Hepatocyte (in vitro differentiated cells): Measurements from ENCODE around the gene PSMD5. TPM values are rescaled to one million over a fixed set of nuclear protein-coding genes. Genes with fewer than 3 reads are reported as not detected.

ENCODE experiments used
- DNase-seq: peaks from one replicate; pipeline ENCODE4 v3.0.0-alpha.2; 2016; ENCODE audit warnings: low spot score
- H2AFZ ChIP-seq: fragments of 200-600 bp; sonication (generic); 2 replicates; pipeline ENCODE4 v1.6.0; 2016; ENCODE audit warnings: antibody characterized with exemption, mild to moderate bottlenecking
- H3K27ac ChIP-seq: fragments of 200-600 bp; sonication (generic); 2 replicates; pipeline ENCODE4 v1.5.1; 2016; ENCODE audit warnings: mild to moderate bottlenecking
- H3K27me3 ChIP-seq: fragments of 200-600 bp; sonication (generic); 2 replicates; pipeline ENCODE4 v1.6.1; 2016
- H3K36me3 ChIP-seq: fragments of 200-600 bp; sonication (generic); replicated peaks from 2 replicates; pipeline ENCODE4 v1.5.1; 2016; ENCODE audit warnings: low read depth; ENCODE audit not compliant: insufficient read depth
- H3K4me1 ChIP-seq: fragments of 200-600 bp; sonication (generic); 2 replicates; pipeline ENCODE4 v1.5.1; 2016; ENCODE audit warnings: mild to moderate bottlenecking, moderate library complexity; ENCODE audit not compliant: insufficient read depth
- H3K4me2 ChIP-seq: fragments of 200-600 bp; sonication (generic); 2 replicates; pipeline ENCODE4 v1.6.0; 2016
- H3K4me3 ChIP-seq: fragments of 200-600 bp; sonication (generic); 2 replicates; pipeline ENCODE4 v1.5.1; 2016; ENCODE audit warnings: mild to moderate bottlenecking
- H3K79me2 ChIP-seq: fragments of 200-600 bp; sonication (generic); 2 replicates; pipeline ENCODE4 v1.6.0; 2017; ENCODE audit warnings: mild to moderate bottlenecking
- H3K9me2 ChIP-seq: fragments of 200-600 bp; sonication (generic); replicated peaks from 2 replicates; pipeline ENCODE4 v1.6.0; 2017; ENCODE audit warnings: mild to moderate bottlenecking; ENCODE audit not compliant: insufficient read depth
- H3K9me3 ChIP-seq: fragments of 200-600 bp; sonication (generic); 2 replicates; pipeline ENCODE4 v1.5.1; 2016; ENCODE audit warnings: low read depth, mild to moderate bottlenecking
- H4K20me1 ChIP-seq: fragments of 200-600 bp; sonication (generic); 2 replicates; pipeline ENCODE4 v1.6.0; 2016; ENCODE audit warnings: mild to moderate bottlenecking; ENCODE audit not compliant: insufficient read depth, poor library complexity, severe bottlenecking
- CTCF ChIP-seq: fragments of 200-600 bp; sonication (generic); IDR thresholded peaks from 2 replicates; pipeline ENCODE4 v1.5.1; 2016; ENCODE audit warnings: antibody characterized with exemption, mild to moderate bottlenecking; ENCODE audit not compliant: poor library complexity
- EZH2 ChIP-seq: fragments of 200-600 bp; sonication (generic); IDR thresholded peaks from 2 replicates; pipeline ENCODE4 v1.6.1; 2016; ENCODE audit warnings: antibody characterized with exemption, mild to moderate bottlenecking, borderline replicate concordance
- EZH2phosphoT487 ChIP-seq: fragments of 200-600 bp; sonication (generic); IDR thresholded peaks from one replicate; pipeline ENCODE4 v1.6.1; 2018; ENCODE audit warnings: antibody characterized with exemption, mild to moderate bottlenecking, low read depth, moderate library complexity; ENCODE audit not compliant: unreplicated experiment, severe bottlenecking
- WGBS: methylation state at CpG from one replicate; pipeline ENCODE4 v1.1.6; 2016; ENCODE audit warnings: low lambda C conversion rate; ENCODE audit errors: missing lambda C conversion rate; 5-methylcytosine and 5-hydroxymethylcytosine counted together
- polyA plus RNA-seq: library from polyadenylated mRNA; unstranded; fragments of >200 nt; fragmentation: Nextera tagmentation; extraction: Ambion mirVana; gene quantifications from 2 replicates; pipeline ENCODE4 v1.2.1, GENCODE V29; 2016
- total RNA-seq: library from RNA; depleted of rRNA; stranded (reverse); fragments of >200 nt; gene quantifications from 2 replicates; pipeline ENCODE4 v1.2.3, GENCODE V29; 2014

The PSMD5 gene
- total and polyA plus RNA-seq, 2 experiments from 2014 or later: 10.4 to 14.7 TPM

GRCh38 chr9:120857481-120857880, 14.8 kb upstream of the PSMD5 start:
- Histone ChIP-seq H3K79me2 (no peaks in the 10 kb centered on the region), H3K27ac (no peak overlapping the region), H3K9me3 (no peaks in the 10 kb centered on the region), H3K4me2 (no peak overlapping the region), H4K20me1 (no peaks in the 10 kb centered on the region), H2AFZ (no peak overlapping the region), H3K36me3 (no peaks in the 10 kb centered on the region), H3K9me2 (no peaks in the 10 kb centered on the region), H3K4me1 (peaks cover 1% of the 10 kb centered on the region), H3K4me3 (no peak overlapping the region), H3K27me3 (no peaks in the 10 kb centered on the region)
- TF ChIP-seq EZH2phosphoT487 (no peak), CTCF (no peak), EZH2 (no peak)
- DNase-seq: no peak
- 84% methylated on average over 7 of the region's 7 CpGs for WGBS

- Histone ChIP-seq H3K27ac (no peak overlapping the region), H3K27me3 (no peaks in the 10 kb centered on the region), H3K9me3 (no peaks in the 10 kb centered on the region), H4K20me1 (no peaks in the 10 kb centered on the region), H3K4me3 (no peak overlapping the region), H3K36me3 (no peaks in the 10 kb centered on the region), H3K79me2 (no peaks in the 10 kb centered on the region), H3K9me2 (no peaks in the 10 kb centered on the region), H3K4me1 (peaks cover 9% of the 10 kb centered on the region), H2AFZ (no peak overlapping the region), H3K4me2 (no peak overlapping the region)
- DNase-seq: no peak
- no peak for TF ChIP-seq EZH2phosphoT487
- no peak for TF ChIP-seq EZH2
- no peak for TF ChIP-seq CTCF
- WGBS: 78% methylated on average over 4 of the region's 4 CpGs
Measured at GRCh38 chr9:120856700-120857099, 14.0 kb upstream of the PSMD5 start.

- no peak for DNase-seq
- H3K79me2 ChIP-seq: no peaks in the 10 kb centered on the region
- H3K27me3 ChIP-seq: no peaks in the 10 kb centered on the region
- no peak overlapping the region for H2AFZ ChIP-seq
- WGBS: 92% methylated on average over 7 of the region's 7 CpGs
- no peak overlapping the region for H3K4me2 ChIP-seq
- H3K9me3 ChIP-seq: no peaks in the 10 kb centered on the region
- H3K4me3 ChIP-seq: no peak overlapping the region
- no peaks in the 10 kb centered on the region for H3K36me3 ChIP-seq
- H4K20me1 ChIP-seq: no peaks in the 10 kb centered on the region
- H3K9me2 ChIP-seq: no peaks in the 10 kb centered on the region
- no peak overlapping the region for H3K27ac ChIP-seq
- no peak for TF ChIP-seq EZH2
- no peak for TF ChIP-seq EZH2phosphoT487
- no peak for TF ChIP-seq CTCF
- peaks cover 11% of the 10 kb centered on the region for H3K4me1 ChIP-seq
Measured at GRCh38 chr9:120855827-120856670, 13.3 kb upstream of the PSMD5 start.
